Endodermal cell (in vitro differentiated cells): Measurements from ENCODE around the gene GTPBP8. TPM values are rescaled to one million over a fixed set of nuclear protein-coding genes. Genes with fewer than 3 reads are reported as not detected.

Source experiments
- DNase-seq: peaks from one replicate; pipeline ENCODE4 v3.0.0-alpha.2; 2017
- H3K27ac ChIP-seq: 2 replicates; pipeline ENCODE4 v1.5.1; 2013; ENCODE audit warnings: mild to moderate bottlenecking, low read depth, low read length, moderate library complexity
- H3K27me3 ChIP-seq: 2 replicates; pipeline ENCODE4 v1.6.1; 2013; ENCODE audit warnings: mild to moderate bottlenecking, low read length, moderate library complexity; ENCODE audit not compliant: insufficient read depth, control insufficient read depth, poor library complexity, severe bottlenecking
- H3K36me3 ChIP-seq: 2 replicates; pipeline ENCODE4 v1.7.0; 2013; ENCODE audit warnings: mild to moderate bottlenecking, low read length, moderate library complexity; ENCODE audit not compliant: control insufficient read depth, insufficient read depth
- H3K4me1 ChIP-seq: one replicate; pipeline ENCODE4 v1.7.0; 2013; ENCODE audit warnings: low read length; ENCODE audit not compliant: control insufficient read depth, insufficient read depth
- H3K4me3 ChIP-seq: 2 replicates; pipeline ENCODE4 v1.5.1; 2013; ENCODE audit warnings: mild to moderate bottlenecking, low read length, moderate library complexity
- H3K9ac ChIP-seq: 2 replicates; pipeline ENCODE4 v1.6.1; 2013; ENCODE audit warnings: mild to moderate bottlenecking, low read length, moderate library complexity; ENCODE audit not compliant: poor library complexity, severe bottlenecking; ENCODE audit errors: extremely low read depth
- H3K9me3 ChIP-seq: 2 replicates; pipeline ENCODE4 v1.6.1; 2013; ENCODE audit warnings: mild to moderate bottlenecking, low read length, moderate library complexity; ENCODE audit not compliant: control insufficient read depth
- H3K27ac Mint-ChIP-seq: 2 replicates; pipeline ENCODE4 v1.8.0; 2020; ENCODE audit warnings: mixed read lengths
- H3K27me3 Mint-ChIP-seq: 2 replicates; pipeline ENCODE4 v1.8.0; 2021; ENCODE audit warnings: mild to moderate bottlenecking, mixed read lengths; ENCODE audit not compliant: insufficient read depth
- H3K36me3 Mint-ChIP-seq: 2 replicates; pipeline ENCODE4 v1.8.0; 2020; ENCODE audit warnings: low read depth, mixed read lengths
- H3K4me1 Mint-ChIP-seq: 2 replicates; pipeline ENCODE4 v1.8.0; 2020; ENCODE audit warnings: mixed read lengths
- H3K4me3 Mint-ChIP-seq: 2 replicates; pipeline ENCODE4 v1.8.0; 2020; ENCODE audit warnings: mild to moderate bottlenecking, moderate library complexity, mixed read lengths
- H3K9me3 Mint-ChIP-seq: 2 replicates; pipeline ENCODE4 v1.8.0; 2020; ENCODE audit warnings: mild to moderate bottlenecking, mixed read lengths
- CTCF ChIP-seq: fragments of 200-600 bp; sonication (generic); conservative IDR thresholded peaks from 2 replicates; pipeline ENCODE4 v1.5.0; 2021; ENCODE audit warnings: antibody characterized with exemption, mild to moderate bottlenecking
- WGBS, 2 experiments: methylation state at CpG; one replicate each; pipeline versions ENCODE4 v1.1.5 to v1.1.7; 2013; ENCODE audit warnings: missing lambda C conversion rate in 2 of 2, mixed read lengths in 1 of 2; ENCODE audit not compliant: insufficient coverage in 1 of 2, insufficient read length in 1 of 2; 5-methylcytosine and 5-hydroxymethylcytosine counted together
- total RNA-seq, 2 donors: library from RNA; stranded (reverse); fragmentation: NEBNext Ultra II Directional in 1 of 2; extraction: Animal tissue kit (Norgen Biotek cat#: 25700) in 1 of 2; gene quantifications; 2 replicates in 1 of 2; 3 replicates in 1 of 2; pipeline ENCODE4 v1.2.1, GENCODE V29; 2021

GTPBP8 gene
- total RNA-seq, 2 donors from 2014 or later = 23.9 to 35.5 TPM

- no peak for DNase-seq
- no peaks in the 10 kb centered on the region for H3K27me3 Mint-ChIP-seq
- H3K4me1 Mint-ChIP-seq = peaks cover 11% of the 10 kb centered on the region
- H3K36me3 Mint-ChIP-seq = peaks cover 71% of the 10 kb centered on the region
- Histone ChIP-seq H3K27me3 (no peaks in the 10 kb centered on the region), H3K9ac (no peak overlapping the region), H3K4me3 (no peak overlapping the region), H3K36me3 (peaks cover 86% of the 10 kb centered on the region), H3K4me1 (peaks cover 5% of the 10 kb centered on the region), H3K9me3 (no peaks in the 10 kb centered on the region), H3K27ac (no peak overlapping the region)
- H3K4me3 Mint-ChIP-seq = no peak overlapping the region
- WGBS, 2 experiments = 91 to 93% methylated on average over 6 to 7 of the region's 7 CpGs
- no peak for TF ChIP-seq CTCF
- no peak overlapping the region for H3K27ac Mint-ChIP-seq
- H3K9me3 Mint-ChIP-seq = no peaks in the 10 kb centered on the region
These were observed 14.8 kb downstream of the GTPBP8 start for GRCh38 chr3:113005611-113006010.

- DNase-seq = no peak
- Mint-ChIP-seq H3K27ac (no peak overlapping the region), H3K36me3 (peaks cover 74% of the 10 kb centered on the region), H3K9me3 (no peaks in the 10 kb centered on the region), H3K27me3 (no peaks in the 10 kb centered on the region), H3K4me1 (peaks cover 11% of the 10 kb centered on the region), H3K4me3 (no peak overlapping the region)
- TF ChIP-seq CTCF = no peak
- Histone ChIP-seq H3K36me3 (peaks cover 86% of the 10 kb centered on the region), H3K27me3 (no peaks in the 10 kb centered on the region), H3K27ac (no peak overlapping the region), H3K4me3 (no peak overlapping the region), H3K4me1 (peaks cover 5% of the 10 kb centered on the region), H3K9me3 (no peaks in the 10 kb centered on the region), H3K9ac (no peak overlapping the region)
- WGBS, 2 experiments = 91 to 100% methylated on average over 2 to 4 of the region's 4 CpGs
These were observed 15.7 kb downstream of the GTPBP8 start for GRCh38 chr3:113006359-113007056.

GRCh38 chr3:113008117-113008516, 17.3 kb downstream of the GTPBP8 start:
- no peak overlapping the region for H3K27ac Mint-ChIP-seq
- DNase-seq = no peak
- H3K9me3 ChIP-seq = no peaks in the 10 kb centered on the region
- WGBS, 2 experiments = 94 to 100% methylated on average over 2 to 3 of the region's 3 CpGs
- H3K27me3 Mint-ChIP-seq = no peaks in the 10 kb centered on the region
- H3K4me1 Mint-ChIP-seq = peaks cover 2% of the 10 kb centered on the region
- H3K4me1 ChIP-seq = no peaks in the 10 kb centered on the region
- H3K27ac ChIP-seq = no peak overlapping the region
- no peaks in the 10 kb centered on the region for H3K27me3 ChIP-seq
- peaks cover 98% of the 10 kb centered on the region for H3K36me3 ChIP-seq
- no peak overlapping the region for H3K9ac ChIP-seq
- H3K36me3 Mint-ChIP-seq = peaks cover 76% of the 10 kb centered on the region
- no peaks in the 10 kb centered on the region for H3K9me3 Mint-ChIP-seq
- TF ChIP-seq CTCF = no peak
- no peak overlapping the region for H3K4me3 Mint-ChIP-seq
- no peak overlapping the region for H3K4me3 ChIP-seq
